Middle frontal gyrus (tissue), 1 donor: Measurements from ENCODE around the gene FCSK.

Experiments used
- DNase-seq: peaks from one replicate; pipeline ENCODE4 v3.0.0-alpha.2; 2015; ENCODE audit warnings: low spot score; ENCODE audit errors: extremely low spot score

The FCSK gene

GRCh38 chr16:70476272-70477020 lies 22.1 kb downstream of the FCSK start:
- no peak for DNase-seq

DNA sequence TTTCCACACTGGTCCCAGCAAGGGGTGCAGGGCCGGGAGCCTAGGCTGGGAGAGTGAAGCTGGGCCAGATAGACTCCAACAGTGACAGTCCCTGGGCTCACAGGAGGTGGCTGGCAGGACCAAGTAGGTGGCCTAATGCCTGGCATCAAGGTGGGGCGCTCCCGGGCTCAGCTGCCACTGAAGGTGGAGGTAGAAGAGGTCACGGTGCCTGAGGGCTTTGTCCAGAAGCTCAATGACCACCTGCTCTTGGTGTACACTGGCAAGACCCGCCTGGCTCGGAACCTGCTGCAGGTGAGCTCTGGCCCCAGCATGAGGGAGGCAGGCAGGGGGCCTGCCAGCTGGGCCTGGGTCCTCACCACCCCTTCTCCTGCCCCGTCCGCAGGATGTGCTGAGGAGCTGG lies 23.8 kb downstream of the FCSK start:
- no peak for DNase-seq

DNA sequence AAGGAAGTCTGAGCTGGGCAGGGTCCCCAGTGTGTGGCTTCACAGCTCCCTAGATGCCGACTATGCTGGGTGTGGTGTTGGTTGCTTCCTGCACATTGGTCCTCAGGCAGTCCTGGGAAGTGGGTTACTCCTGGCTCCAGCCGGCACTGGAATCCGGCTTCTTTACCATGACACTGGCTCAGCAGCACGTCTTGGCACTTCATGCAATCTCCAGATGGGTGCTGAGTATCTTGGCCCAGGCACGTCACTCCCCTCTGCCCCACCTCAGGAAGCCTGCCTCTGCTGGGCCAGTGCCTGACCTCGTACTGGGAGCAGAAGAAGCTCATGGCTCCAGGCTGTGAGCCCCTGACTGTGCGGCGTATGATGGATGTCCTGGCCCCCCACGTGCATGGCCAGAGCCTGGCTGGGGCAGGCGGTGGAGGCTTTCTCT lies 24.5 kb downstream of the FCSK start:
- DNase-seq = no peak

DNA sequence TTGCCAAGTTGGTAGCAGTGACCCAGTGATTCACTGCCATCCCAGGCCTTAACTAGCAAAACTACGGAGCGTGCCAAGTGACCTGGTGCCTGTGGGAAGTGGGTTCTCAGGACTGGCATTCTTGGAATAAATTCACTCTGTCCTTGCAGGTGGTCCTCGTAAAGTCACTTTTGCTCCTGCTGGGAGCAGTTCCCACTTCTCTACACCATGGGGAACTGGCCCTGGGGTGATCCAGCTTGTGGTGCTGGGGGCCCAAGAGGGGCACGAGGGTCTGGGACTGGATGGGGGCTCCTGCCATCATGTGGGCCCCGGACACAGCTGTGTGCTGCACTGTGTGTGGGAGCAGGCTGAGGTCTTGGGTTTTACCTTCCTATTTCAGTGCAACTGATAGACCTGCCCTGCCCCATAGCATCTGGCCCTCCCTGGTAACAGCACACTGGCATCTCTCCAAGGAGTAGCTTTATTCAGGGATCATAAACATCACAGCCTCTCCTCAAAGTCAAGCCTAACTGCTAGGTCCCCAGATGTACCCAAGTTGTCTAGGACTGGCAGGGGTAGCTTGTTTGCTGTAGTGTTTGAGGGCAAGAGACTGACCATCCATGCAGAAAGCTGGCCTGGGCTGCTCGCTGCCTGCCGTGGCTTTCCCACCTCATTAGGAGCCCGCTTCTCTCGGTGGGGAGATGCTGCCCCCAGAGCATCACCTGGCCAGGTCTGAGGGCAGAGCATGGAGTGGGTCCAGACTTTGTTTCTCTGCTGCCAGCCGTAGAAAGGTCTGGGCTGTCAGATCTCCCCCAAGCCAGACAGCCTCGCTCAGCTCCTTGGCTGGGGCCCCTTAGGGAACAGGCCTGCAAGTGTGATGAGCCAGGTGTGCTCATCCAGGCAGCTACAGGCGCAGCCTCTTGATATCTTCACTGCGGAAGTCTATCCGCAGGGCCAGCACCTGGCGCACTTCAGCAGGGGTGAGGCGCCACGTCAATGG lies 26.0 kb downstream of the FCSK start:
- no peak for DNase-seq

- no peak for DNase-seq
Observed at GRCh38 chr16:70481929-70482536, 27.6 kb downstream of the FCSK start.

GRCh38 chr16:70482624-70483023 lies 28.2 kb downstream of the FCSK start:
- no peak for DNase-seq

GRCh38 chr16:70483426-70483825 lies 29.0 kb downstream of the FCSK start:
- DNase-seq = no peak

DNA sequence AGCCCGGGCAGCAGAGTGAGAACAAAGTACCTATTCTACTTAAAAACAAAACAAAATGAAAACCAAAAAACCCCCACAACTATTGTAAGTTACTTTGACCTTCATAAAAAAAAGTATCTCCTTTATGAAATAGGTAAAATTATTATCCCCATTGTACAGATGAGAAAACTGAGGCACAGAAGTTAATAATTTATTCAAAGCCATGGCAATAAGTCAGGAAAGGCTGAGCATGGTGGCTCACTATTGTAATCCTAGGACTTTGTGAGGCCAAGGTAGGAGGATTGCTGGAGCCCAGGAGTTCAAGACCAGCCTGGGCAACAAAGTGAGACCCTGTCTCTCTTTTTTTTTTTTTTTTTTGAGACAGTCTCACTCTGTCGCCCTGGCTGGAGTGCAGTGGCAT lies 30.5 kb downstream of the FCSK start:
- no peak for DNase-seq

- DNase-seq = peak; percentile 11
Observed at GRCh38 chr16:70490261-70490660, 35.9 kb downstream of the FCSK start.

GRCh38 chr16:70493802-70494201 lies 39.4 kb downstream of the FCSK start:
- no peak for DNase-seq

GRCh38 chr16:70494202-70494770 lies 39.9 kb downstream of the FCSK start:
- no peak for DNase-seq

- no peak for DNase-seq
Observed at GRCh38 chr16:70494777-70495176, 40.4 kb downstream of the FCSK start.

- DNase-seq = no peak
Observed at GRCh38 chr16:70495425-70496182, 41.2 kb downstream of the FCSK start.

GRCh38 chr16:70496513-70496912 lies 42.1 kb downstream of the FCSK start:
- no peak for DNase-seq

DNA sequence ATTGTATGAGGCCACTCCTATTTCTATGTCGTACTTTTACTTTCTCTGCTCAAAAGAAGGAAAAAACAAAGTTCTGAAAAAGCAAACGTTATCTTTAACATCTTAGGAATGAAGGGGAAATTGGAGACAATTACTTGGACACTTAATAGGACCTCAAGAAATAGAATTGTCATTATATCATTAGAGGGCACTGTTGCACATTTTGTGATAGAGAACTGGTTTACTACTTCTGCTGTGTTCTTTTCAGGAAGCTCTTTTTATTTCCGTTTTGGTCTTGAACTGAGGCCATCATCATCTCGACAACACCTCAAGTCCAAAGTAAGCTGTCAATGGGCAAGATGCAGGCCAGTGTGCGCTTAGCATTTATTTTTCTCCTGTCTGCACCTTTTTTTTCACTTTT lies 54.4 kb downstream of the FCSK start:
- no peak for DNase-seq

- no peak for DNase-seq
Observed at GRCh38 chr16:70510216-70510615, 55.8 kb downstream of the FCSK start.

DNA sequence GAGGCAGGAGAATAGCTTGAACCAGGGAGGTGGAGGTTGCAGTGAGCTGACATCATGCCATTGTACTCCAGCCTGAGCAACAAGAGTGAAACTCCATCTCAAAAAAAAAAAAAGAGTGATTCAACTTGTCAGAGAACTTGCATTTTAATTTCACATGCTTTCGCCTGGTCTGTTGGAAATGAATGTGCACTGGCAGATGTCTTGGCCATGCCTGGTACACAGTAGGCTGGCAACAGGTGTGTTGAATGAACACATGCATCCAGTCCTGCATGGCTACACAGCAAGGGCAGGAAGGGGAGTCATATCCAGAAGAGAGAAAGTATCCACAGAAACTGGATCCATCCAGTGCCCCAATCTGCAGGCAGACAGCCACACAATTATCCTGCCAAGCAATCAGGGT lies 57.4 kb downstream of the FCSK start:
- no peak for DNase-seq

GRCh38 chr16:70512456-70512855 lies 58.1 kb downstream of the FCSK start:
- DNase-seq = no peak

GRCh38 chr16:70520612-70521297 lies 66.4 kb downstream of the FCSK start:
- DNase-seq = no peak
